A549 treated with AZD9567 at 1 μM for 4 hours (cell line): ENCODE results near the gene IZUMO1R. TPM values are rescaled to one million over a fixed set of nuclear protein-coding genes. Genes with fewer than 3 reads are reported as not detected.

Experiments used
- total RNA-seq: library from RNA; stranded (reverse); fragments of 200-300 nt; extraction: Qiagen RNA extraction; gene quantifications from 5 replicates; pipeline ENCODE4 v1.2.3, GENCODE V29; 2022; ENCODE audit not compliant: insufficient read depth

IZUMO1R gene
- total RNA-seq = not detected in 5 replicates

DNA sequence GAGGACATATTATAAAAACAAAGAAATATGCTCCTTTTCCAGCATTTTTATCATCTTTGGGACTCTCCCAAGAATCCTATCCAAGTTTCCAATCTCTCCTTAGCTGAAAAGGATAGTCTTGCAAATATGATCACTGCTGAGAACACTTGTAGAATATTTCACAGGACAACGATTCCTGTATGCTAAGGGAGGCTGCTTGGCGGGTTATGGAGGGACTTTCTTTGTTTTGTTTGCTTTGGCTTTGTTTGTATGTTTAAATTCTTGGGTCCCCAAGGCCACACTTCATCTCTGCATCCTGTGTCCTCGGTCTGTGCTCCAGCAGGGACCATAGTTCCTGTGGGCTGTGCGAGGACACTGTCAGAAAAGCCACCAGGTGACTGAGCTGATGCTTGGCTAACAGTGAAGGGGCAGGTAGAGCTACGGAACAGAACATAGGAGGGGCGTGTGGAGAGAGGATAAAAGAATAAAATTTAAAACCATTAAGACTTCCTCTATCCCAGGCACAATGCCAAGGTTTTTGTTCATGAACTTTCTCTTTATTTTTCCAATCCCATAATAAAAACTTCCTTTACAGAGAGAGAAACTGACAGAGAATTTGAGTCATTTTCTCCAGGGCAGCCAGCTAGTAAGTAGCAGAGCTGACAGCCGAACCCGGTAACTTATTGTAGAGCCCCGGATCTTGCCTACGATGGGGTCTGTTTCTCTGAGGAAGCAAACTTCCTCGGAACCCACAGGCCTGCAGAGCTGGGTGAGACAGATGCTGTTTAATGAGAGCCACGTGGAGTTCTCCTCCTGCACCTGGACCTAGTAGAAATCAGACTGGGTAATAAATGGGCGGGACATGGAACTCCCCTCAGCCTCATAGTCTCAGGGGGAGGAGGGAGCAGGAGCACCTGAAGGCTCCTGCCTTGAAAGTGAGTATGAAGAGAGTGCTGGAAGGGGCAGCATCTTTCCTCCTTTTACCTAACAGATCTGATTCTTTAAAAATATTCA is at the start of gene IZUMO1R:
Gene IZUMO1R, plus strand, starts transcription at position 615 of the 993 bp plus-strand sequence. CDS start 1,057 bp downstream, outside the sequence.

Other genes with a start within 250 kb of the IZUMO1R start
- 22.7 to 28.0 TPM (median 26.3 TPM) in 5 replicates for gene PANX1, start 175.7 kb upstream of the IZUMO1R start, total RNA-seq
- 0.04 to 0.07 TPM (median 0.05 TPM) in 4 of 5 replicates, not detected in the other for gene GPR83, start 96.8 kb downstream of the IZUMO1R start, total RNA-seq
- gene MRE11, start 189.3 kb downstream of the IZUMO1R start, total RNA-seq = 12.7 to 27.0 TPM (median 15.8 TPM) in 5 replicates
- gene ANKRD49, start 189.4 kb downstream of the IZUMO1R start, total RNA-seq = 5.0 to 7.8 TPM (median 6.4 TPM) in 5 replicates
- not detected in 5 replicates for gene C11orf97, start 207.9 kb downstream of the IZUMO1R start, total RNA-seq
- gene FUT4, start 239.3 kb downstream of the IZUMO1R start, total RNA-seq = 2.8 to 3.4 TPM (median 2.9 TPM) in 5 replicates